ENCODE data around the gene MDH1.

- TF ChIP-seq ZNF558 (tag by site-specific recombination; IDR thresholded peaks at IDR 0.05) (no peak), ZNF555 (tag by site-specific recombination; conservative IDR thresholded peaks at IDR 0.05) (no peak), PBX3 (CRISPR knock-in tag; IDR thresholded peaks at IDR 0.05) (no peak), TCF7L2 (IDR thresholded peaks at IDR 0.05; ENCODE audit: borderline replicate concordance, low read depth, low read length) (no peak), ATF2 (tag by site-specific recombination; IDR thresholded peaks at IDR 0.05; ENCODE audit: low read depth) (no peak), ZNF514 (tag by site-specific recombination; IDR thresholded peaks at IDR 0.05) (no peak), ZBTB1 (tag by site-specific recombination; IDR thresholded peaks at IDR 0.05) (no peak), ZNF560 (tag by site-specific recombination; IDR thresholded peaks at IDR 0.05; ENCODE audit: borderline replicate concordance) (no peak), ZNF114 (tag by site-specific recombination; IDR thresholded peaks at IDR 0.05) (no peak), CTCF (tag by site-specific recombination; IDR thresholded peaks at IDR 0.05) (no peak), PRDM4 (tag by site-specific recombination; IDR thresholded peaks at IDR 0.05) (no peak)
Measured at GRCh38 chr2:63576546-63576945, 12.2 kb upstream of the MDH1 start.

All from HEK293 (cell line).